Measurements from ENCODE around the gene MAP2. TPM values are rescaled to one million over a fixed set of nuclear protein-coding genes. Genes with fewer than 3 reads are reported as not detected.

MAP2 gene
- total and polyA plus RNA-seq, 2 of the 8 experiments (the other 6 are each of a cell fraction or from before 2014, with no cell fraction given): 5.9 to 9.4 TPM

- TF ChIP-seq JUN (IDR thresholded peaks at IDR 0.05; ENCODE audit: low read depth, low read length) (no peak), CEBPB (IDR thresholded peaks at IDR 0.05; ENCODE audit: low read depth, low read length) (no peak), POLR2AphosphoS5 (IDR thresholded peaks at IDR 0.05; ENCODE audit: low read depth, low read length) (no peak), TCF12 (IDR thresholded peaks at IDR 0.05; ENCODE audit: low read depth, low read length) (no peak), SP1 (IDR thresholded peaks at IDR 0.05; ENCODE audit: low read depth, low read length) (no peak), GABPA (IDR thresholded peaks at IDR 0.05; ENCODE audit: borderline replicate concordance, insufficient read depth, low read length) (no peak), CHD2 (IDR thresholded peaks at IDR 0.05; ENCODE audit: low read length) (no peak), BRCA1 (IDR thresholded peaks at IDR 0.05; ENCODE audit: low read depth, low read length) (no peak), SIRT6 (IDR thresholded peaks at IDR 0.05; ENCODE audit: low read length) (no peak), TAF1 (IDR thresholded peaks at IDR 0.05; ENCODE audit: low read depth, low read length) (no peak), EZH2 (IDR thresholded peaks at IDR 0.05; ENCODE audit: low read depth, low read length, severe bottlenecking) (peak; percentile 42), BACH1 (IDR thresholded peaks at IDR 0.05; ENCODE audit: low read length) (no peak; the same call in 1 of the 2 replicates), SP4 (IDR thresholded peaks at IDR 0.05; ENCODE audit: low read length) (no peak), KDM5A (IDR thresholded peaks at IDR 0.05; ENCODE audit: low read length) (no peak), ZNF274 (IDR thresholded peaks at IDR 0.05; ENCODE audit: borderline replicate concordance, extremely low read depth, low read length) (no peak), SAP30 (IDR thresholded peaks at IDR 0.05; ENCODE audit: insufficient read depth, insufficient replicate concordance, low read length) (no peak), CBX8 (IDR thresholded peaks at IDR 0.05; ENCODE audit: borderline replicate concordance, low read depth, low read length) (no peak), KDM4A (IDR thresholded peaks at IDR 0.05; ENCODE audit: low read depth, low read length, severe bottlenecking) (peak; percentile 79), CHD1 (IDR thresholded peaks at IDR 0.05; ENCODE audit: low read depth, low read length) (no peak), SP2 (IDR thresholded peaks at IDR 0.05; ENCODE audit: low read length) (no peak)
Measured at GRCh38 chr2:209771474-209772289, 347.8 kb downstream of the MAP2 start, which contains the start of gene UNC80 (continued).

Data from H1 (cell line).